Naive thymus-derived CD4-positive, alpha-beta T cell (primary cell): ENCODE results near the gene EPB42. TPM values are rescaled to one million over a fixed set of nuclear protein-coding genes. Genes with fewer than 3 reads are reported as not detected.

Source experiments
- ATAC-seq: fragments of 150-1000 bp; cut with Tn5 transposase; 2 replicates; pipeline ENCODE4 v1.10.0; 2021; ENCODE audit warnings: mild to moderate bottlenecking, moderate library complexity
- CTCF ChIA-PET: fragments of 350-600 bp; sonication (Branson Sonifier 250); formaldehyde crosslinking; loops from one replicate; lab custom pipeline; 2021; ENCODE audit warnings: antibody characterized with exemption; lab: Charles Lee
- POLR2A ChIA-PET: fragments of 350-600 bp; sonication (Branson Sonifier 250); formaldehyde crosslinking; loops from one replicate; lab custom pipeline; 2021; ENCODE audit warnings: antibody characterized with exemption, inconsistent platforms; lab: Charles Lee
- DNase-seq, 9 donors: peaks; one replicate each; pipeline versions ENCODE4 v3.0.0 to v3.0.0-alpha.2; 2020 to 2022; ENCODE audit warnings: mixed read lengths in 1 of 9
- H3K27ac ChIP-seq: one replicate; pipeline ENCODE4 v1.7.0; 2013; ENCODE audit warnings: mild to moderate bottlenecking, low read depth, low read length, moderate library complexity
- H3K27me3 ChIP-seq, 2 donors: one replicate each; pipeline ENCODE4 v1.7.0; 2013; ENCODE audit warnings: low read length in 2 of 2, mild to moderate bottlenecking in 2 of 2, moderate library complexity in 2 of 2; ENCODE audit not compliant: control insufficient read depth in 2 of 2, insufficient read depth in 2 of 2
- H3K36me3 ChIP-seq, 3 experiments: 1 replicate in 2 of 3; 2 replicates in 1 of 3; pipeline ENCODE4 v1.7.0; 2013; ENCODE audit warnings: low read length in 3 of 3, mild to moderate bottlenecking in 3 of 3, moderate library complexity in 1 of 3; ENCODE audit not compliant: insufficient read depth in 3 of 3, control insufficient read depth in 2 of 3
- H3K4me1 ChIP-seq, 2 donors: one replicate each; pipeline ENCODE4 v1.7.0; 2013; ENCODE audit warnings: low read length in 2 of 2, mild to moderate bottlenecking in 2 of 2, moderate library complexity in 1 of 2; ENCODE audit not compliant: control insufficient read depth in 2 of 2, insufficient read depth in 2 of 2
- H3K4me3 ChIP-seq: 2 replicates; pipeline ENCODE4 v1.7.0; 2013; ENCODE audit warnings: mild to moderate bottlenecking, low read length
- H3K9me3 ChIP-seq, 3 experiments: 1 replicate in 2 of 3; 2 replicates in 1 of 3; pipeline ENCODE4 v1.7.0; 2013; ENCODE audit warnings: low read length in 3 of 3; ENCODE audit not compliant: control insufficient read depth in 2 of 3
- H3K27ac Mint-ChIP-seq, 9 donors: one replicate each; pipeline ENCODE4 v1.8.0; 2020 to 2022; ENCODE audit warnings: mixed read lengths in 9 of 9, mild to moderate bottlenecking in 8 of 9, moderate library complexity in 5 of 9, inconsistent platforms in 2 of 9
- H3K27me3 Mint-ChIP-seq, 5 donors: one replicate each; pipeline ENCODE4 v1.8.0; 2021 to 2022; ENCODE audit warnings: mixed read lengths in 5 of 5, mild to moderate bottlenecking in 1 of 5
- H3K36me3 Mint-ChIP-seq, 5 donors: one replicate each; pipeline ENCODE4 v1.8.0; 2020 to 2022; ENCODE audit warnings: mixed read lengths in 5 of 5, mild to moderate bottlenecking in 3 of 5, inconsistent platforms in 1 of 5
- H3K4me1 Mint-ChIP-seq, 7 donors: one replicate each; pipeline ENCODE4 v1.8.0; 2020 to 2022; ENCODE audit warnings: mixed read lengths in 7 of 7, mild to moderate bottlenecking in 3 of 7, inconsistent platforms in 1 of 7
- H3K4me3 Mint-ChIP-seq, 10 donors: one replicate each; pipeline ENCODE4 v1.8.0; 2020 to 2022; ENCODE audit warnings: mild to moderate bottlenecking in 10 of 10, mixed read lengths in 10 of 10, moderate library complexity in 6 of 10, inconsistent platforms in 2 of 10
- H3K9me3 Mint-ChIP-seq, 11 donors: one replicate each; pipeline ENCODE4 v1.8.0; 2020 to 2022; ENCODE audit warnings: mixed read lengths in 11 of 11, mild to moderate bottlenecking in 4 of 11, inconsistent platforms in 1 of 11, moderate library complexity in 1 of 11
- intact Hi-C, 2 donors: fragments of 100-400 bp; cut with micrococcal nuclease; formaldehyde crosslinking; loops; one replicate each; pipeline ENCODE4 v1.15.1; 2023
- polyA plus RNA-seq, 2 donors: library from polyadenylated mRNA; unstranded; fragments of 300-500 nt; fragmentation: Illumina TruSeq; gene quantifications; one replicate each; pipeline ENCODE4 v1.2.3, GENCODE V29; 2021
- total RNA-seq, 6 experiments: library from RNA in 5 of 6; stranded (reverse) in 5 of 6; gene quantifications; 1 replicate in 5 of 6; 2 replicates in 1 of 6; pipeline ENCODE4 v1.2.3 and lab custom pipeline; 2021 to 2026

The EPB42 gene
- total and polyA plus RNA-seq, 7 experiments from 2014 or later: not detected

- ATAC-seq (peak; percentile 85), DNase-seq (peak in 7 of 9 donors; percentile 29 to 69 (median 56))
- H3K27me3 ChIP-seq: no peaks in the 10 kb centered on the region
- peak overlapping the region in 4 of 10 donors; percentile 1 to 62 (median 28) for H3K4me3 Mint-ChIP-seq
- ChIA-PET CTCF (interaction anchor here (0.6 to 3.5 kb wide), 8 partner anchors 9 to 1354 kb away, joined by 3 to 49 read pairs (median 4); no protein-coding TSS in a partner anchor), POLR2A (interaction anchor here (0.7 kb wide), 1 partner anchor 29 kb away, joined by 3 read pairs; no protein-coding TSS in a partner anchor)
- H3K36me3 ChIP-seq: no peaks in the 10 kb centered on the region
- H3K4me3 ChIP-seq: no peak overlapping the region
- H3K4me1 ChIP-seq: no peaks in the 10 kb centered on the region
- intact Hi-C loops: loop anchor here (1.0 to 10.0 kb wide), 4 partner anchors 38 to 289 kb away; partner anchors contain the start of gene MAP1A (in 1 of the 2)
- H3K36me3 Mint-ChIP-seq: no peaks in the 10 kb centered on the region
- H3K4me1 Mint-ChIP-seq: peaks cover 1 to 9% (median 7%) of the 10 kb centered on the region in 7 donors
- H3K27ac Mint-ChIP-seq: no peak overlapping the region
- peaks cover 0 to 1% (median 0%) of the 10 kb centered on the region in 11 donors for H3K9me3 Mint-ChIP-seq
- no peak overlapping the region for H3K27ac ChIP-seq
- peaks cover 5 to 24% (median 11%) of the 10 kb centered on the region in 5 donors for H3K27me3 Mint-ChIP-seq
- no peaks in the 10 kb centered on the region for H3K9me3 ChIP-seq
Observed at GRCh38 chr15:43225201-43225949, 4.6 kb upstream of the EPB42 start.

GRCh38 chr15:43221422-43221821, 604 bp upstream of the EPB42 start:
- no peak for ATAC-seq
- H3K9me3 Mint-ChIP-seq: peaks cover 0 to 1% (median 0%) of the 10 kb centered on the region in 11 donors

DNA sequence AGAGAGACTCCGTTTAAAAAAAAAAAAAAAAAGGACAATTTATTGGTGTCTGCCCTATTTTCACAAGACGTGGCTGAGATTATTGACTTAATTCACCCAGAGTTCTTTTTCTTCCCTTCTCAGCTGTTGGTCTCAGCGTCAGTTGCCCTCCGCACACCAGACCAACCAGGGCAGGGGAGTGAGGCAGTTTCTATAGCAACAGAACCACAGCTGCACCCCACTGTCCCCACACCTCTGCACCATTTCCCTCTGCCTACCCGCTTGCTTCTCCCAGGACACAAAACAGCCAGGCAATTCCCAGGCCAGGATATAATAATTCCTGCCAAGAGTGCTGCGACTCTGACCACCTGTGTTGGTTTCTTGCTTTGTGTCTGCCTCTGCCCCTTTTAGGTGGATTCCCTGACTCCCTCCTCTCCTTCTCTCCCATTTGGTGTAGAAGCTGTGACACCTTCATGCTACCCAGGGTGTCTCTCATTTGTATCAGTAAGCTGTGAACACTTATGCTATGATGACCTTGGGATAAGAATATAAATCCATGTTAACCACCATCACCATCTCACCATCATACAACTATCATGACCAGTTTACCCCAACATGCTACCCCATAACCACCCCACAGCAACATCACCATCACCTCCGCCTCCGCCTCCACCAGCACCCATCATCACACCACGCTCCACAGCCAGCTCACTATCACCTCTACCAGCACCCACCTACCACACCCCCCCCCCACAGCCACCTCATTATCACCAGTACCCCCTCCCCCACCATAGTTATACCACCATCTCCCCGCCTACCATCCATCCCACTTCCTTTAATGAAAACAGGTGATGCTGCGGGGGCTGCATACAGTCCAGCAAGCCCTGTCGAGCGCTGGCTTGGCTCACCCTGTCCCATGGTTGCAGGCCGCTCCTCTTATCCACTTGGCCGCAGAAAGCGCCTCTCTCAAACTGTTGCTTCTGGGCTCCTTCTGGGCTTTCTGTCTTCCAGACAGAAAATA, 589 bp downstream of the EPB42 start:
- Mint-ChIP-seq H3K27ac (peak overlapping the region in 1 of 9 donors; percentile 35), H3K4me3 (no peak overlapping the region), H3K4me1 (peaks cover 0 to 5% (median 0%) of the 10 kb centered on the region in 7 donors), H3K9me3 (no peaks in the 10 kb centered on the region), H3K27me3 (peaks cover 0 to 26% (median 7%) of the 10 kb centered on the region in 5 donors), H3K36me3 (no peaks in the 10 kb centered on the region)
- H3K4me3 ChIP-seq: no peak overlapping the region
- H3K9me3 ChIP-seq: no peaks in the 10 kb centered on the region
- CTCF ChIA-PET: interaction anchor here (0.7 kb wide), 1 partner anchor 53 kb away, joined by 6 read pairs; no protein-coding TSS in a partner anchor
- POLR2A ChIA-PET: no interaction called here
- intact Hi-C loops: loop anchor here in 1 of 2 donors (10.0 kb wide), 1 partner anchor 295 kb away; the partner anchor contains the start of gene MAP1A
- no peak for ATAC-seq
- DNase-seq: no peak
- no peaks in the 10 kb centered on the region for H3K36me3 ChIP-seq
- H3K4me1 ChIP-seq: no peaks in the 10 kb centered on the region
- H3K27me3 ChIP-seq: no peaks in the 10 kb centered on the region
- no peak overlapping the region for H3K27ac ChIP-seq

More at GRCh38 chr15:43221422-43221821, 604 bp upstream of the EPB42 start:
- H3K4me1 Mint-ChIP-seq: peaks cover 1 to 13% (median 7%) of the 10 kb centered on the region in 7 donors
- Histone ChIP-seq H3K27me3 (no peaks in the 10 kb centered on the region), H3K27ac (no peak overlapping the region), H3K4me1 (no peaks in the 10 kb centered on the region), H3K9me3 (no peaks in the 10 kb centered on the region), H3K4me3 (no peak overlapping the region), H3K36me3 (no peaks in the 10 kb centered on the region)
- POLR2A ChIA-PET: no interaction called here
- H3K36me3 Mint-ChIP-seq: no peaks in the 10 kb centered on the region
- no peak for DNase-seq
- no peak overlapping the region for H3K27ac Mint-ChIP-seq
- CTCF ChIA-PET: no interaction called here
- H3K4me3 Mint-ChIP-seq: no peak overlapping the region
- H3K27me3 Mint-ChIP-seq: peaks cover 7 to 26% (median 15%) of the 10 kb centered on the region in 5 donors
- intact Hi-C loops: loop anchor here in 1 of 2 donors (10.0 kb wide), 1 partner anchor 293 kb away; the partner anchor contains the start of gene MAP1A

DNA sequence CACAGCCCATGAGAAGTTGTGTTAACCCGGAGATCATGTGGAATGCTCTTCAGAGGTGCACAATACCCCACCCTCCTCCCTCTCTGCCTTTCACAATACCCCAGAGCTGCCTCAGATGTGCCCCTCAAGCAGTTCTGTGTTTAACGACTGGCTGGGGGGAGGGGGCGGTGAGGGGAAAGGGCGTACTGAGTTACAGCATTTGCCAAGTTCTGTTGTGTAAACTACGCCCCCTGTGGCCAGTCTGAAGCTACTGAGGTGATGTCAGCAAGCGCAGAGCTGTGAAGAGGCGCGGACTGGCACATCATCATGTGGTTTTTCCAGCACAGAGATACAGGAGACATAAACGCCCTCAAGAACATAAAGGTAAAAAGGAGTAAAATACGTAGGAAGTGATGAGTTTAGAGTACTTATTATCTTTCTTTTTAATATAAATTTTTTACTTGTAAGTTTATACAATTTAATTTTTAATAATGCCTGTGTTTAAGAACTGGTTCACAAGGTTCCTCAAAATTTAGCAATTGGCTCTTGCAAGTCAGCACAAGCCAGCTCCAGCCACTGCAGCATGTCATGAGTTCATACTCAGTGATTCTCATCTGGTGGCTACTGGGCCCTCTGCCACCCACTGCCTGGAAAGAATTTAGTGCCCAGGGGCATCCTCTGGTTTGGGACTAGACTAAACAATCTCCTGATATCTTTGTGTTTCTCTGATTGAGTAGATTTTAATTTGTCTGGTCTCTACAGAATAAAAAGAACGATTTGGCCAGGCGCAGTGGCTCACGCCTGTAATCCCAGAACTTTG, 1.7 kb downstream of the EPB42 start:
- no peaks in the 10 kb centered on the region for H3K36me3 Mint-ChIP-seq
- H3K4me1 Mint-ChIP-seq: peaks cover 0 to 5% (median 0%) of the 10 kb centered on the region in 7 donors
- CTCF ChIA-PET: interaction anchor here (0.7 kb wide), 1 partner anchor 54 kb away, joined by 6 read pairs; no protein-coding TSS in a partner anchor

DNA sequence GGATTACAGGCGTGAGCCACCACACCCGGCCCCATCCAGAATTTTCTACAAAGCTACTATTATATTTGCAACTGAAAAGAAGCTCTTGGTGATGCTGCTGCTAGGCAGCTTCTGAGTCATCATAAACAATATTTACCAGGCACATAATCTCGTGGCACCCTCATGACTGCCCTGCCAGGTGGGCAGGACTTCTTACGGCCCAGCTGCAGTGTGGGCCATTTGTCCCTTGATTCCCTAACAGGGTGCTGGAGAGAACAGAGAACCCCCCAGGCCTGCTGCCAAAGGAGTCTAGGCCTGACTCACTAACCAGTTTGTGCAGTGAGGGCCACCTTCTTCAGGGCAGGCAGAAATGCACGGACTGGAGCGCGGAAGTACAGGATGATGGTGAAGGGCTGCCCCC, 4.9 kb downstream of the EPB42 start:
- Mint-ChIP-seq H3K4me3 (no peak overlapping the region), H3K27ac (no peak overlapping the region), H3K4me1 (peaks cover 0 to 5% (median 0%) of the 10 kb centered on the region in 7 donors), H3K27me3 (peaks cover 0 to 11% (median 8%) of the 10 kb centered on the region in 5 donors), H3K9me3 (peaks cover 0 to 1% (median 0%) of the 10 kb centered on the region in 11 donors), H3K36me3 (no peaks in the 10 kb centered on the region)
- CTCF ChIA-PET: interaction anchor here (0.7 kb wide), 1 partner anchor 9 kb away, joined by 4 read pairs; no protein-coding TSS in a partner anchor
- POLR2A ChIA-PET: no interaction called here
- H3K4me3 ChIP-seq: no peak overlapping the region
- no peaks in the 10 kb centered on the region for H3K9me3 ChIP-seq
- H3K36me3 ChIP-seq: no peaks in the 10 kb centered on the region
- no peaks in the 10 kb centered on the region for H3K4me1 ChIP-seq
- DNase-seq: no peak
- intact Hi-C loops: no loop called here
- H3K27me3 ChIP-seq: no peaks in the 10 kb centered on the region
- no peak for ATAC-seq
- no peak overlapping the region for H3K27ac ChIP-seq

More for the DNA sequence above, 1.7 kb downstream of the EPB42 start:
- ATAC-seq (no peak), DNase-seq (no peak)
- Mint-ChIP-seq H3K4me3 (no peak overlapping the region), H3K9me3 (peaks cover 0 to 1% (median 0%) of the 10 kb centered on the region in 11 donors), H3K27me3 (peaks cover 0 to 23% (median 7%) of the 10 kb centered on the region in 5 donors), H3K27ac (no peak overlapping the region)
- Histone ChIP-seq H3K9me3 (no peaks in the 10 kb centered on the region), H3K4me3 (no peak overlapping the region), H3K4me1 (no peaks in the 10 kb centered on the region), H3K27ac (no peak overlapping the region), H3K27me3 (no peaks in the 10 kb centered on the region), H3K36me3 (no peaks in the 10 kb centered on the region)
- POLR2A ChIA-PET: no interaction called here
- intact Hi-C loops: no loop called here
